MM.1S (cell line): ENCODE measurements around the gene AHSP.

Experiments
- DNase-seq: peaks from one replicate; pipeline ENCODE4 v3.0.0-alpha.2; 2015
- H2AFZ ChIP-seq: fragments of 300-600 bp; sonication (generic); 2 replicates; pipeline ENCODE4 v1.6.0; 2016; ENCODE audit warnings: antibody characterized with exemption, low read length
- H3F3A ChIP-seq: fragments of 300-600 bp; sonication (generic); 2 replicates; pipeline ENCODE4 v1.6.1; 2016; ENCODE audit warnings: mild to moderate bottlenecking, antibody characterized with exemption, low read length, moderate library complexity, mixed read lengths; ENCODE audit not compliant: insufficient read depth
- H3K27ac ChIP-seq: fragments of 300-600 bp; sonication (generic); 2 replicates; pipeline ENCODE4 v1.5.1; 2016; ENCODE audit warnings: mild to moderate bottlenecking, low read length
- H3K27me3 ChIP-seq: fragments of 300-600 bp; sonication (generic); replicated peaks from 2 replicates; pipeline ENCODE4 v1.6.0; 2016; ENCODE audit warnings: low read length; ENCODE audit not compliant: insufficient read depth
- H3K36me3 ChIP-seq: fragments of 300-600 bp; sonication (generic); replicated peaks from 2 replicates; pipeline ENCODE4 v1.6.1; 2016; ENCODE audit warnings: mild to moderate bottlenecking, low read length, mixed read lengths; ENCODE audit not compliant: insufficient read depth
- H3K4me1 ChIP-seq: fragments of 300-600 bp; sonication (generic); 2 replicates; pipeline ENCODE4 v1.6.1; 2016; ENCODE audit warnings: low read length, mixed read lengths
- H3K4me2 ChIP-seq: fragments of 300-600 bp; sonication (generic); 2 replicates; pipeline ENCODE4 v1.6.0; 2016; ENCODE audit warnings: low read depth, low read length
- H3K4me3 ChIP-seq: fragments of 300-600 bp; sonication (generic); 2 replicates; pipeline ENCODE4 v1.5.1; 2016; ENCODE audit warnings: low read length, mixed read lengths
- H3K79me2 ChIP-seq: fragments of 300-600 bp; sonication (generic); 2 replicates; pipeline ENCODE4 v1.6.1; 2016; ENCODE audit warnings: mixed run types, low read length, mixed read lengths
- H3K9ac ChIP-seq: fragments of 300-600 bp; sonication (generic); 2 replicates; pipeline ENCODE4 v1.6.1; 2016; ENCODE audit warnings: low read length, mixed read lengths
- H3K9me2 ChIP-seq: fragments of 300-600 bp; sonication (generic); replicated peaks from 2 replicates; pipeline ENCODE4 v1.6.1; 2016; ENCODE audit warnings: mild to moderate bottlenecking, low read length, mixed read lengths; ENCODE audit not compliant: insufficient read depth
- H3K9me3 ChIP-seq: fragments of 300-600 bp; sonication (generic); replicated peaks from 2 replicates; pipeline ENCODE4 v1.6.1; 2016; ENCODE audit warnings: mild to moderate bottlenecking, low read length, mixed read lengths; ENCODE audit not compliant: insufficient read depth
- H4K20me1 ChIP-seq: fragments of 300-600 bp; sonication (generic); 2 replicates; pipeline ENCODE4 v1.6.1; 2016; ENCODE audit warnings: mild to moderate bottlenecking, low read length, moderate library complexity, mixed read lengths; ENCODE audit not compliant: insufficient read depth
- CTCF ChIP-seq: fragments of 300-600 bp; sonication (generic); IDR thresholded peaks from 2 replicates; pipeline ENCODE4 v1.5.1; 2016; ENCODE audit warnings: antibody characterized with exemption, low read length, mixed read lengths
- EZH2 ChIP-seq: fragments of 300-600 bp; sonication (generic); optimal IDR thresholded peaks from 2 replicates; pipeline ENCODE3; 2017; ENCODE audit warnings: low read depth, mild to moderate bottlenecking, antibody characterized with exemption, low read length, mixed read lengths
- EZH2phosphoT487 ChIP-seq: fragments of 300-600 bp; sonication (generic); IDR thresholded peaks from 2 replicates; pipeline ENCODE4 v1.6.1; 2018; ENCODE audit warnings: antibody characterized with exemption, low read length

The AHSP gene

DNA sequence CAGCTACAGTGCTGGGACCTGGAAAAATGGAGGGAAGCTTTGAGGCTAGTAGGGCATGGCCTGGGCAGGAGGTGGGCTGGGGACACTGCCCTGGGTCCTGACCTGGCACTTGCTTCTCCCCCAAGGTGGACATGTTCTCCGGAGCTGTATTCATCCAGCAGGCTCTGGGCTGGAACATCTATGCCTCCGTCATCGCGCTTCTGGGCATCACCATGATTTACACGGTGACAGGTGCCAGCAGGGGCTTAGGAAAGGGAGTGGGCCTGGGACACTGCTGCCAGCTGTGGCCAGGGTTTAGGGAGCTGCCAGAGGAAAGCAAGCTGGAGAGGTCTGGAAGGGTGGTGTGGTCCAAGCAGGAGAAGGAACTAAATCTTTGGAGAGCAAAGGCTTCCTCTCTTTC, 41.7 kb upstream of the AHSP start:
- Histone ChIP-seq H3K36me3 (no peaks in the 10 kb centered on the region), H3K4me2 (no peak overlapping the region), H4K20me1 (no peaks in the 10 kb centered on the region), H3K9me3 (no peaks in the 10 kb centered on the region), H3K9me2 (no peaks in the 10 kb centered on the region), H3F3A (no peaks in the 10 kb centered on the region), H3K4me3 (no peak overlapping the region), H3K27ac (no peak overlapping the region), H3K27me3 (0 out of 2 replicates have a peak, but pooled peaks cover 10% of the 10 kb centered on the region), H3K4me1 (no peaks in the 10 kb centered on the region), H3K79me2 (no peaks in the 10 kb centered on the region), H3K9ac (no peak overlapping the region), H2AFZ (no peak overlapping the region)
- no peak for DNase-seq
- no peak for TF ChIP-seq CTCF
- no peak for TF ChIP-seq EZH2
- no peak for TF ChIP-seq EZH2phosphoT487

GRCh38 chr16:31487071-31487719, 40.5 kb upstream of the AHSP start:
- Histone ChIP-seq H3K27me3 (0 out of 2 replicates have a peak, but pooled peaks cover 9% of the 10 kb centered on the region), H4K20me1 (no peaks in the 10 kb centered on the region), H2AFZ (peak overlapping the region; percentile 77), H3K9ac (peak overlapping the region; percentile 9; the same call in 1 of the 2 replicates), H3K4me2 (peak overlapping the region; percentile 80), H3K4me3 (peak overlapping the region; percentile 66), H3K79me2 (no peaks in the 10 kb centered on the region), H3K36me3 (no peaks in the 10 kb centered on the region), H3K9me2 (no peaks in the 10 kb centered on the region), H3K27ac (no peak overlapping the region), H3K4me1 (no peaks in the 10 kb centered on the region), H3F3A (no peaks in the 10 kb centered on the region), H3K9me3 (no peaks in the 10 kb centered on the region)
- no peak for DNase-seq
- TF ChIP-seq EZH2phosphoT487, result no peak
- no peak for TF ChIP-seq CTCF
- TF ChIP-seq EZH2, result no peak

DNA sequence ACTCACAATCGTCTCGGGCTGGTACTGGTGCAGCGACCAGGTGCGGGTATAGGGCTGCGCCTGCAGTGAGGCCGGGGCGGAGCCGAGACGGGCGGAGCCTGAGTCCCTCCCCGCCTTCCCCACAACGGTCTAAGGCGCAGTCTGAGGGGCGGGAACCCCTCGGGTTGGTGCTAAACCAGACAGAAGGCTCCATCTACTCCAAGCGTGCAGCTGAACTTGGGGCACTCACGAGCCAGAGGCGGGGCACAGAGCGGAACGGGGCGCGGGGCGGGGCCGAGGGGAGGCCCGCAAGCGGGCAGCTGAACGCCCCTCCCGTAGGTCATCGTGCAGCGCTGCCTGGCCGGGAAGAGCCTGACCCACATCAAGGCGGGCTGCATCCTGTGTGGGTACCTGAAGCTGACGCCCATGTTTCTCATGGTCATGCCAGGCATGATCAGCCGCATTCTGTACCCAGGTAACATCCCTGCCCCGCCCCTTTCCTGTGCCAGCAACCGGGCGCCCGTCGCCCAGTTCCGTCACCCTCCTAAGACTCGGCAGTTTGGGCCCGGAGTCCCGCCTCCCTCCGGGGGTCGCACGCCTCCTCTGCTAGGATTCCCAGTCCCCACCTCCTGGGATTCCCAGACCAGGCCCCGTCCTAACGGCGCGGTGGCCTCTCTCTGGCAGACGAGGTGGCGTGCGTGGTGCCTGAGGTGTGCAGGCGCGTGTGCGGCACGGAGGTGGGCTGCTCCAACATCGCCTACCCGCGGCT, 39.8 kb upstream of the AHSP start:
- Histone ChIP-seq H3K27ac (no peak overlapping the region), H3K4me2 (peak overlapping the region; percentile 80), H3K9me3 (no peaks in the 10 kb centered on the region), H3K4me3 (peak overlapping the region; percentile 66), H3K27me3 (0 out of 2 replicates have a peak, but pooled peaks cover 6% of the 10 kb centered on the region), H3K4me1 (no peaks in the 10 kb centered on the region), H3K79me2 (no peaks in the 10 kb centered on the region), H3K36me3 (no peaks in the 10 kb centered on the region), H3F3A (no peaks in the 10 kb centered on the region), H2AFZ (peak overlapping the region; percentile 77), H4K20me1 (no peaks in the 10 kb centered on the region), H3K9me2 (no peaks in the 10 kb centered on the region), H3K9ac (peak overlapping the region; percentile 9; the same call in 1 of the 2 replicates)
- peak; percentile 73 for DNase-seq
- no peak for TF ChIP-seq CTCF
- TF ChIP-seq EZH2phosphoT487, result no peak
- no peak for TF ChIP-seq EZH2
